Right lobe of liver (tissue), 6 donors: ENCODE results near the gene GNAL. TPM values are rescaled to one million over a fixed set of nuclear protein-coding genes. Genes with fewer than 3 reads are reported as not detected.

Source experiments
- ATAC-seq, 4 donors: fragments of 200-7000 bp; cut with Tn5 transposase; one replicate each; pipeline ENCODE4 v1.9.1; 2020; ENCODE audit warnings: mild to moderate bottlenecking in 4 of 4, moderate library complexity in 4 of 4
- DNase-seq, 3 donors: peaks; one replicate each; pipeline ENCODE4 v3.0.0-alpha.2; 2020
- H3K27ac ChIP-seq, 3 donors: fragments of 200-600 bp; one replicate each; pipeline ENCODE4 v1.8.0; 2022
- H3K27me3 ChIP-seq, 2 donors: fragments of 200-600 bp; one replicate each; pipeline ENCODE4 v1.8.0; 2022
- H3K36me3 ChIP-seq, 4 donors: fragments of 200-600 bp; sonication (generic) in 1 of 4; one replicate each; pipeline versions ENCODE4 v1.5.1 to v1.8.0; 2017 to 2022; ENCODE audit warnings: control low read depth in 1 of 4
- H3K4me1 ChIP-seq, 4 donors: fragments of 200-600 bp; sonication (generic) in 1 of 4; one replicate each; pipeline versions ENCODE4 v1.5.1 to v1.8.0; 2017 to 2022; ENCODE audit warnings: control low read depth in 1 of 4
- H3K4me3 ChIP-seq, 3 donors: fragments of 200-600 bp; one replicate each; pipeline ENCODE4 v1.8.0; 2022
- H3K9me3 ChIP-seq, 4 donors: fragments of 200-600 bp; sonication (generic) in 1 of 4; one replicate each; pipeline versions ENCODE4 v1.5.1 to v1.8.0; 2017 to 2022; ENCODE audit warnings: control low read depth in 1 of 4
- CTCF ChIP-seq, 4 donors: fragments of 200-600 bp in 3 of 4; fragments of 450-650 bp in 1 of 4; IDR thresholded peaks; one replicate each; pipeline versions ENCODE4 v1.5.1 to v1.8.0; 2016 to 2022; ENCODE audit warnings: antibody characterized with exemption in 4 of 4, mild to moderate bottlenecking in 2 of 4
- POLR2A ChIP-seq: fragments of 450-650 bp; IDR thresholded peaks from one replicate; pipeline ENCODE4 v1.6.1; 2017; ENCODE audit warnings: antibody characterized with exemption, mild to moderate bottlenecking
- WGBS: methylation state at CpG from one replicate; pipeline ENCODE4 v1.1.6; 2018; ENCODE audit warnings: low coverage, low lambda C conversion rate; ENCODE audit not compliant: insufficient coverage; ENCODE audit errors: missing lambda C conversion rate; 5-methylcytosine and 5-hydroxymethylcytosine counted together
- intact Hi-C, 2 donors: fragments of 100-400 bp; cut with DNase I; formaldehyde crosslinking; loops; one replicate each; pipeline versions ENCODE4 v1.11.2 to v1.14.1; 2022
- total RNA-seq, 6 experiments: library from RNA; depleted of rRNA in 2 of 6; stranded (reverse); fragments of >200 nt in 2 of 6; fragmentation: NEBNext Ultra II Directional in 3 of 6; extraction: Animal tissue kit (Norgen Biotek cat#: 25700) in 3 of 6; gene quantifications; one replicate each; pipeline versions ENCODE4 v1.1.0 to v1.2.4, GENCODE V29; 2016 to 2023
- donor health status: DM: no; HTN: yes; CAD: no.
- donor health status: DM: no; HTN: no; CAD: no.
- donor health status: DM: no; HTN: no; CAD: no.
- donor health status: DM: no; HTN: yes; CAD: no.
- donor health status: DM: no; HTN: yes; CAD: no.

GNAL gene
- total RNA-seq, 6 experiments from 2014 or later, result 0.19 to 1.9 (median 1.2) TPM

DNA sequence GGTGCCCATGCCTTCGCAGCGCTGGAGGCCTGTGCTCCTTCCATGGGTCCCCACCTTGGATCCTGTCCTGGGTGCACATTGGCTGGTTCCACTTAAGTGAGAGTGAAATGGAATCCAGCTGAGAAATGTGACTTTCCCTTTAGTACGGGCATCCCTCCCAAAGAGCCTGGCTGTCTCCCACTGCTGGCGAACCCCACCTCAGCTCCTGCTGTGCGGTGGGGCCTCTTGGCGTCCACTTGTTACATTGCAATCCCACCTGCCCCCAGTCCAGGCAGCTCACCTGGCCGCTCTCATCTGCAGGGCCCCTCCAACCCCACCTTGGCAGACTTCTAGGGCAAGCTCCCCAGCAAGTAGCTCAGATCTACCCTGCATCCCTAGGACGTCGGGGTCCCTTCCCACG is 35.5 kb upstream of the GNAL start:
- WGBS, result 82% methylated on average over 6 of the region's 10 CpGs
- ATAC-seq (peak in 1 of 4 donors; percentile 19), DNase-seq (no peak)
- Histone ChIP-seq H3K27ac (no peak overlapping the region), H3K36me3 (no peaks in the 10 kb centered on the region), H3K9me3 (no peaks in the 10 kb centered on the region), H3K4me1 (no peaks in the 10 kb centered on the region), H3K4me3 (no peak overlapping the region), H3K27me3 (no peaks in the 10 kb centered on the region)
- TF ChIP-seq POLR2A, result no peak
- no peak for TF ChIP-seq CTCF (IDR thresholded peaks at IDR 0.05)
- intact Hi-C loops, result no loop called here

- intact Hi-C loops, result no loop called here
- 31% methylated on average over 23 of the region's 32 CpGs for WGBS
- no peak overlapping the region for H3K27ac ChIP-seq
- no peak for TF ChIP-seq POLR2A
- TF ChIP-seq CTCF (IDR thresholded peaks at IDR 0.05), result peak; percentile 53 to 77 (median 71)
- H3K9me3 ChIP-seq, result no peaks in the 10 kb centered on the region
- DNase-seq, result peak in 2 of 3 donors; percentile 42 to 56
- no peak overlapping the region for H3K4me3 ChIP-seq
- H3K36me3 ChIP-seq, result no peaks in the 10 kb centered on the region
- ATAC-seq, result peak; percentile 70 to 80 (median 75)
- no peaks in the 10 kb centered on the region for H3K27me3 ChIP-seq
- H3K4me1 ChIP-seq, result no peaks in the 10 kb centered on the region
Observed at GRCh38 chr18:11654736-11655605, 34.1 kb upstream of the GNAL start.

- ATAC-seq (no peak), DNase-seq (no peak)
- no peaks in the 10 kb centered on the region for H3K4me1 ChIP-seq
- WGBS, result 14% methylated on average over 5 of the region's 5 CpGs
- no peak overlapping the region for H3K27ac ChIP-seq
- no peak for TF ChIP-seq POLR2A
- H3K9me3 ChIP-seq, result no peaks in the 10 kb centered on the region
- intact Hi-C loops, result no loop called here
- H3K27me3 ChIP-seq, result no peaks in the 10 kb centered on the region
- H3K36me3 ChIP-seq, result no peaks in the 10 kb centered on the region
- no peak overlapping the region for H3K4me3 ChIP-seq
Observed at GRCh38 chr18:11655606-11655932, 33.5 kb upstream of the GNAL start.

DNA sequence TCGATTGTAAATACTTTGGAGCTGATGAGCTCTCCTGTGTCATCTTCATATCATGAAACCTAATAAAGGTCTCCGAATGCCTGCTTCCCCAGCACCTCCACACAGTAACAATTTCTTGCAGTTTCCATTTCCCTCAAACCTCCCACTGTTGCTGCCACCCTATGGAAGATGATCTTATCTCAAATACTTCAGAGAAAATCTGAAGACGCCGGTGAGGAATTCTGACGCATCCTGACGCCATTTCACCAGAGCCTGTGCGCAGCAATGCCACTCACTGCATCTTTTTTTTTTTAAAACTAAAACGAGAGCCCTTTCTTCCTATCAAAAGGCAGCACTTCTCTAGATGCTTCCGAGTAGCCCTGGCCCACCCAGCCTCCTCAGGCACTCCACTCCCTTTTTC is 31.9 kb upstream of the GNAL start:
- H3K4me3 ChIP-seq, result no peak overlapping the region
- TF ChIP-seq CTCF (IDR thresholded peaks at IDR 0.05), result no peak
- TF ChIP-seq POLR2A, result no peak
- no peaks in the 10 kb centered on the region for H3K4me1 ChIP-seq
- intact Hi-C loops, result no loop called here
- 44% methylated on average over 7 of the region's 9 CpGs for WGBS
- no peaks in the 10 kb centered on the region for H3K27me3 ChIP-seq
- no peaks in the 10 kb centered on the region for H3K36me3 ChIP-seq
- no peak for DNase-seq
- no peak for ATAC-seq
- no peaks in the 10 kb centered on the region for H3K9me3 ChIP-seq
- H3K27ac ChIP-seq, result no peak overlapping the region

DNA sequence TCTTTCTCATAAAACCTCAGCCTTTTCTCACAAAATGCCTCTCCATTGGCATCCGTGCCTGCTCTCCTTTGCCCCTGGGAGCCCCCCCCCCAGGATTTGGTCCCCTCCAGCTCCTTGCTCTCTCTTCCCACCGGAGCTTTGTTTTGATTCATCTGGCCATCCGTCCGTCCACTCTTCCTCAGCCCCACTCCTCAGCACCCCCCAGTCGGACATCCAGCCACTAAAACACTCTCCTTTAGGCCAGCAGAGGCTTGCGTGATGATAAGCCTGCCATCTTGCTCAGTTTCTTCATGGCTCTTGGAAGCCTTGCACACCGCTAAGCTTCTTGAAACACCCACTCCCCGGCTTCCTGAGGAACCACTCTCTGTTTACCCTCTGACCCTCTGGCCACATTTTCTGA is 31.5 kb upstream of the GNAL start:
- 76% methylated on average over 5 of the region's 8 CpGs for WGBS
- Histone ChIP-seq H3K4me3 (no peak overlapping the region), H3K9me3 (no peaks in the 10 kb centered on the region), H3K36me3 (no peaks in the 10 kb centered on the region), H3K27me3 (no peaks in the 10 kb centered on the region), H3K27ac (no peak overlapping the region), H3K4me1 (no peaks in the 10 kb centered on the region)
- TF ChIP-seq CTCF (IDR thresholded peaks at IDR 0.05), result no peak
- no peak for TF ChIP-seq POLR2A
- DNase-seq, result no peak
- intact Hi-C loops, result no loop called here
- ATAC-seq, result no peak
